CD4-positive, alpha-beta T cell treated with Interleukin-6 at 100 ng/mL for 8 hours (primary cell): ENCODE results near the gene HMGCS2.
"Not testable (repeated sequence)": the region's sequence is repeated elsewhere in the genome, so short reads cannot be mapped to it uniquely, and the experiment has no call there.

Experiments used
- DNase-seq: peaks from one replicate; pipeline ENCODE4 v3.0.0-alpha.2; 2020; ENCODE audit warnings: mixed read lengths, low spot score

Gene HMGCS2

DNA sequence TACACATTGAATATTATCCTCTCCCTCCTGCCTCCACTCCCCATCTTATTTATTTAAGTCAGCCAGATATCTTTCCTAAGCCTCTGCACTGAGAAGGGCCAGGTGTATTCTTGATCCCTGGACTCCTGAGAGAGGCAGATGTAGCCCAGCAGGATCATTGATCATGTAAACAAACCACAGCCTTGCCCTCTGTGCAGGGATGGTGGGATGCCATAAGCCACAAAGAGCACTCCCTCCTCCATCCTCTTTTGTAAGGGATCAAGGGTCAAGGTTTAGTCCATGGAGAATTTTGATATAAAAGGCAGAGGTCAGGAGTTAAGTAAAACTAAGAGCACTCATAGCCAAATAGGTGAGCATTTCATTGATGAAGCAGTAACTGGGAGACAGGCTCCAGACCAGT lies 39.7 kb downstream of the HMGCS2 start:
- DNase-seq, result no peak

DNA sequence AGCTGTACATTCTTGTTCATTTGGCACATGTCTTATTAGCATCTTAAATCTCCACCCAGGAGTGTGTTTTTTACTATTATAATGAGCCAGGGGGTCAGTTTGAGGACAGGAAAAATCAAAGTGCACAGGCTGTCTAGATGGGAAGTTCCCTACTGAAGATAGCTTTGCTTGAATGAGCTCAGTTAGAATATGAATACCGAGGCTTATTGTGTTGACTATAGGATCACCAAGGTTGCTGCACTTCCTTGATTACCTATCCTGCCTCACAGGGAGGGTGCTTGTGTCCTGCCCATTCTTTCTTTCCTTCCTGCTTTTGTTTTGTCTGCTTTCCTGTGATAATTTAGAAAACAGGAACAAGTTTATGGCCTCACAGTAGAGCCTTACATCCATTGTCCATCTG lies 40.7 kb downstream of the HMGCS2 start:
- no peak for DNase-seq

DNA sequence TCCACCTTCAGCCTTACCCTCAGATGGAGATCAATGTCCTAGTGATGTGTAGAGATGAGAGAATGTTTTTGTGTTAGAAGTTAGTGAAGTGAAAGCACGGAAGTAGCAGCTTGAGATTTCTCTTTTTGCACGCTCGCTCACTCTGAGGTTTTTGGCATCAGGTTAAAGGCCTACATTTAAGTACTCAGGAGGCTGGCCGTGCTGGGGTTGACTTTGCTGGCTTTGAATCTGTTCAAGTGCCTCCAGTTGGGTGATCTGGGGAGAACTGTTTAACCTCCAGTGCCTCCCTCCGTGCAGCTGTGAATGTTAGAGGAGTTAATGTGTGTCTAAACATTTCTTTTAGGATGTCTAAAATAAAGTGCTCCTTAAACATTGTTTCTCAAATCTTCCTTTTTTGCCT lies 43.1 kb downstream of the HMGCS2 start:
- DNase-seq, result no peak

DNA sequence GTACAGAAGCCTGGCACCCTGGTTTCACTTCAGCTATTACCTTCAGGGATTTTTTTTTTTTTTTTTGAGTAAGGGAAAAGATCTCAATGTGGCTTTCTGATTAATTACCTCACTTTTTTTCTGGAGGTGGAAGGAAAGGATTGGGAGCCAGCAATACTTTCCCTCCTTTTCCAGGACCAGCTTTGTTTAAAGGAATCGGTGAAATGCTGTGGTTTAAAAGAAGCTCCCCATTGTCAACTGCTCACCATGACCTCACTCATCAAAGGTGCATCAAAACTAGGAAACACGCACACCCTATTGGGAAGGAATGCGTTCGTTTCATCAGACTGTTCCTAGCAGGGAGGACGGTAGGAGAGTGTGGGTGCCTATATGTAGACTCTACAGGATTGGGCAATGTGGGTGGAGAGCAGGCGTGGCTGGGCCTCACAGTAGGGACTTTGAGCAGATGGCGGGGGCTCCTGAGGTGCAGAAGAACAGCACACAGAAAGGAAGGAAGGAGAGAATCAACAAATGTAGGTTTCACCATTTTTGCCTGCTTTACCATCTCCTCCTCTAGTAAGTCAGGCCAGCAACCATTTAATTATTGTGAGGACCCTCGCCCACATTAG lies 44.0 kb downstream of the HMGCS2 start:
- DNase-seq, result no peak

GRCh38 chr1:119721896-119722295 lies 46.8 kb downstream of the HMGCS2 start:
- no peak for DNase-seq

- DNase-seq, result no peak
Measured at GRCh38 chr1:119720866-119721440, 47.8 kb downstream of the HMGCS2 start.

DNA sequence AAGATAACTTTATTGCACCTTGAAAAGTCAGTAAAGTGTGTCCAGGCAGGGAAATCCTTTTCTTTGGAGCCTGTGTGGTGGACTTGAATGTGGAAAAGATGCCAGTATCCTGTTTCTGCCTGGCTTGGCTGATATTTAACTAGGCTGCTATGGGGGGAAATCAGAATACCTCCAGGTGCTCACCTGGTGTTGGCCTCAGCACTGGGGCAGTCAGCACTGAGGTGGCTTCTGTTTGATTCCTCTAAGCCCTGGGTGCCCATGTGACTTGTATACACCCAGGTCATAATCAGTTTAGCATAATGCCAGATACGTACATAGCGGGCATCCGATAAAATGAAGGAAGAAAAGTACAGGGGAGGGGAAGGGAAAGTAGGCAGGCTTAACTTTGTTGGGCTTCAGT lies 49.7 kb downstream of the HMGCS2 start:
- no peak for DNase-seq

GRCh38 chr1:119718409-119718808 lies 50.3 kb downstream of the HMGCS2 start:
- DNase-seq, result no peak

DNA sequence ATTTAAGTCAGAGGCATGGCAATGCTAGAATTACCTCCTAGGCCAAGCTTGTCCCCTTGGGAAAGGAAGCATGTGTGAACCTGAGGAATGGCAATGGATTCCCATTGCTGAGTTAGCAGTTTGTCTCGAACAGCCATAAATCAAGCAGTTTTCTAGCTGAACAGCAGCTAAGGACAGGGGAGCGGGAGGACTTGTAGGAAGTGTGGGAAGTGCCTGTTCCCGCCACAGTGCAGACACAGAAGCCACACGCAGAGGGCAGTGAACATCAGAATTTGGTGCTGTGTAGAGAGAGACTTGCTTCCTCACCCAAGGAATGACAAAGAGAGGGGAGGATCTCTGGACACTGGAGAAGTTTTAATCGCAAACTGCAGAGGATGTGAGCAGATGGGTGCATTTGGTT lies 53.2 kb downstream of the HMGCS2 start:
- no peak for DNase-seq

- no peak for DNase-seq
Measured at GRCh38 chr1:119714583-119714982, 54.1 kb downstream of the HMGCS2 start.

DNA sequence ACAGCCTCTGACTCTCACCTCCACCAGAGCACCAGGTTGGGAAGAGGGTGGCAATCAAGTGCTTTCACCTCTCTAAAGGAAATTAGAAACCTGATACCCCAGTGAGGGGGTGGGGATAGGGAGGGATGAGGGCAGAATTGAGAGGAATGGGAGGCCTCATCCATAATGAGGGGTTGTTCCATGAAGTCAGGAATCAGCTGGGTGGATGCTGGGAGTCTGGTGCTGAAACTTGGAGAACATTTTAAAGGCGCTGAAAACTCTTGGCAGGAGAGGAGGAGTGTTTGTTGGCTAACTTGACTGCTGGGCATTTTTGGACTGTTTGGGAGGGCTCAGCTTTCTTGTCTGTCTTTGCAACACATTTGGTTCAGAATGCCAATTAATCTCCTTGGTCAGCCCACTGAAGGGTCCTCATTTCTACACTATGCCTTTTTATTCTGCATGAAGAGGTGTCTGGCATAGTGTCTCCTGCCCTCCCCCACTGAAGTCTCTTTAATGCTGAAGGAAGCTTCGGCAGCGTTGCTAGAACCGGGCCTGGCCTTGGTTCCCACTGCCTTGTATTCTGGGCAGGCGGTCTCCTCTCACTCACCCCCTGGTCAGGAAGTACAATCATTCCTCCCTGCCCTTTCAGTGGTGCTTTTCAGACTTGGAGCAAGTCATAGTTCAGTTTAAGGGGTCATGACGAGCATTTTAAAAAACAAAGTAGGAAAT lies 54.8 kb downstream of the HMGCS2 start:
- DNase-seq, result no peak

DNA sequence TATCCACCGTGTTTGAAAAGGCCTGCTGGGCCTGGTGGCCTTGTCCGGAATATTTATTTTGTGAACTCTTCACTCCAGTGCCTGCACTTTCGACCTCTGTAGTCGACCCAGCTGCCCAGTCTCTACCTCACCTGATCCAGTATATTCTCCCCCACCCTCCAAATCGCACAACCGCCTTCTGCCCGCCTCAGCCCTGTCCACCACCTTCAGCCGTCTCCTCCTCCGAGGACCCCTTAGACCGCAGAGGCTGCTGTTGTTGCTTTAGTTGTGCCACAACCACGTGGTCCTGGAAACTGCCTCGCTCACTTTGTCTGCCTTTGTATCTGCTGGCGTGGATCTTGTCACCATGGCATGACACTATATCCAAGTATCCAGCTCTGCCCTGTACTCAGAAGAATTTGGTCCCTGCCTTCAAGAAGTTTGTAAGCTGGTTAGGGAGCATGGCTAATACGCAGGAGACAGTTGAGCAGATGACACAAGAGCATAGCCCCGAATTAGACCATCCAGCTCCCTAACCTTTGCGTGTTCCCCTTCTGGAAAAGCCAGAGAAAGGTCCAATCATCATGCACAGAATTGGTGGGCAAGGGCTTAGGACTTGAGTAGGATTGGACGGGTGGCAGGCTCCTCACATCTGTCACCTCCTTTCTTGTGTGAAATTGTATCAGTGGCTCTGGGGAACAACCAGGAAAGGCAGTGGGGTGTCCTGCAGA lies 55.5 kb downstream of the HMGCS2 start:
- DNase-seq, result no peak

DNA sequence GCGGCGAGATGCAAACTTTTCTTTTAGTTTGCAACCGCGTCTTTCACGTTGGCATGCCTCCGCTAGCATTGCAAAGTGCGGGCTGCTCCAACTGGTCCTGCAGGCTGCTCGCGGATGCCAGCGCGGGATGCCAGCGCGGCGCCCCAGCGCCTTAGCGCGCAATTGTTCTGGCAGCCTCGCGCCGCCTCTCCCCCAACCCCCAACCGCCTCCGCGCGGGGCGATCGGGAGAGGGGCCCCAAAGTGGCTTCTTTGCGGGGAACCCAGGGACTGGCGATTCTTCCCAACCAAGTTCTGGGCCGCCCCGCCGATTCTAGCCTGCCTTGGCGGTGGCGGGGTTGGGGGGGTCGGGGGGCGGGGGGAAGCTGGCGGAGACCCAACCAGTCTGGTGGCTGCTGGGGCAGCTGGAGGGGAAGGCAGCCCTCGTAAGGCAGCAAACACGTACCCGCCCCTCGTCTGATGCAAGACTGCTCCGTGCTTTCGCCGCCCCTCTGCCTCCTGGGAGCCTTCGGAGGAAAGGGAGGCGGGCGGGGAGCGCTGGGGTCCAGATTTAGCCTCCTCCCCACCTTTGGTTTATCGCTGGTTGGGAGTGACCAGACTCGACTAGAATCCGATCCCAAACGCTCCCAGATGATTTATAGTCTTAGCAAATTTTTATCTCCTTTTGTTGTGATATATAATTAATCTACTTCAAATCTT lies 56.2 kb downstream of the HMGCS2 start:
- DNase-seq, result no peak

DNA sequence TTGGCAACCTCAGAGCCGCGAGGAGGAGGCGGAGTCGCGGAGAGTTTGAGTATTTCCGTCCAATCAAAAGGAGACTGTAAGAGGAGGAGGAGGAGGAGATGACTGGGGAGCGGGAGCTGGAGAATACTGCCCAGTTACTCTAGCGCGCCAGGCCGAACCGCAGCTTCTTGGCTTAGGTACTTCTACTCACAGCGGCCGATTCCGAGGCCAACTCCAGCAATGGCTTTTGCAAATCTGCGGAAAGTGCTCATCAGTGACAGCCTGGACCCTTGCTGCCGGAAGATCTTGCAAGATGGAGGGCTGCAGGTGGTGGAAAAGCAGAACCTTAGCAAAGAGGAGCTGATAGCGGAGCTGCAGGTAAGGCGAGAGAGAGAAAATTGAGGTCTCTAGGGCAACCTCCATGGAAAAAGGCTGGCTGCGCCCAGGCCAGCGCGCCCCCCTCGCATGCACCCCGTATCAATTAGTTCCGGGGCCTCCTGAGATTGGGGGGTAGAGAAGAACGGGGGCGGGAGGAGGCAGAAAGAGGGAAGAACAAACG lies 56.8 kb downstream of the HMGCS2 start, which contains the start of gene PHGDH:
Gene PHGDH (plus strand): TSS at position 131 of the 538 bp plus-strand sequence. CDS start 89 bp downstream, at position 220.
- peak; percentile 17 for DNase-seq

DNA sequence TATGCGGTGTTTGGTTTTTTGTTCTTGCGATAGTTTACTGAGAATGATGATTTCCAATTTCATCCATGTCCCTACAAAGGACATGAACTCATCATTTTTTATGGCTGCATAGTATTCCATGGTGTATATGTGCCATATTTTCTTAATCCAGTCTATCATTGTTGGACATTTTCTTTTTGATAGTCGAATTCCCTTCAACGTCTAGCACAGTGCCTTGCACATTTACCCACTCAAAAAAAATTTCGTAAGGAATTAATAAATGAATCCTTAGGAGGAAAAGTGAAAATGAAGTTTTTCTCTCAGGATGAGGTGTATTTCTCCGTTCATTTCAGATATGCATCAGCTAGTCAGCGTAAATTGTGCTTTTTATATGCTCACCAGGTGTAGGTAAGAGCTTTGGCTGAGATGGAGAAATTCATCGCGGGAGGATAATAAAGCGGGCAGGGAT lies 57.3 kb downstream of the HMGCS2 start:
- DNase-seq, result not testable (repeated sequence)

DNA sequence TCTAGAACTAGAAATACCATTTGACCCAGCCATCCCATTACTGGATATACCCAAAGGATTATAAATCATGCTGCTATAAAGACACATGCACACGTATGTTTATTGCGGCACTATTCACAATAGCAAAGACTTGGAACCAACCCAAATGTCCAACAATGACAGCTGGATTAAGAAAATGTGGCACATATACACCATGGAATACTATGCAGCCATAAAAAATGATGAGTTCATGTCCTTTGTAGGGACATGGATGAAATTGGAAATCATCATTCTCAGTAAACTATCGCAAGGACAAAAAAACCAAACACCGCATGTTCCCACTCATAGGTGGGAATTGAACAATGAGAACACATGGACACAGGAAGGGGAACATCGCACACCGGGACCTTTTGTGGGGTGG lies 62.1 kb downstream of the HMGCS2 start:
- not testable (repeated sequence) for DNase-seq

- DNase-seq, result no peak
Measured at GRCh38 chr1:119703666-119704450, 64.8 kb downstream of the HMGCS2 start.

- no peak for DNase-seq
Measured at GRCh38 chr1:119702384-119702783, 66.3 kb downstream of the HMGCS2 start.

- no peak for DNase-seq
Measured at GRCh38 chr1:119701659-119702058, 67.0 kb downstream of the HMGCS2 start.

GRCh38 chr1:119700326-119700725 lies 68.4 kb downstream of the HMGCS2 start:
- DNase-seq, result no peak
